GM18502 (cell line): ENCODE results near the gene NFASC.

ENCODE experiments used
- ATAC-seq: cut with Tn5 transposase; IDR thresholded peaks from one replicate; pipeline ENCODE4 v1.9.1; 2021; ENCODE audit warnings: mild to moderate bottlenecking; ENCODE audit not compliant: unreplicated experiment, poor library complexity

NFASC gene

GRCh38 chr1:204924013-204924759 is 53.5 kb downstream of the NFASC start:
- ATAC-seq = no peak

GRCh38 chr1:204925701-204926100 is 55.0 kb downstream of the NFASC start:
- no peak for ATAC-seq

DNA sequence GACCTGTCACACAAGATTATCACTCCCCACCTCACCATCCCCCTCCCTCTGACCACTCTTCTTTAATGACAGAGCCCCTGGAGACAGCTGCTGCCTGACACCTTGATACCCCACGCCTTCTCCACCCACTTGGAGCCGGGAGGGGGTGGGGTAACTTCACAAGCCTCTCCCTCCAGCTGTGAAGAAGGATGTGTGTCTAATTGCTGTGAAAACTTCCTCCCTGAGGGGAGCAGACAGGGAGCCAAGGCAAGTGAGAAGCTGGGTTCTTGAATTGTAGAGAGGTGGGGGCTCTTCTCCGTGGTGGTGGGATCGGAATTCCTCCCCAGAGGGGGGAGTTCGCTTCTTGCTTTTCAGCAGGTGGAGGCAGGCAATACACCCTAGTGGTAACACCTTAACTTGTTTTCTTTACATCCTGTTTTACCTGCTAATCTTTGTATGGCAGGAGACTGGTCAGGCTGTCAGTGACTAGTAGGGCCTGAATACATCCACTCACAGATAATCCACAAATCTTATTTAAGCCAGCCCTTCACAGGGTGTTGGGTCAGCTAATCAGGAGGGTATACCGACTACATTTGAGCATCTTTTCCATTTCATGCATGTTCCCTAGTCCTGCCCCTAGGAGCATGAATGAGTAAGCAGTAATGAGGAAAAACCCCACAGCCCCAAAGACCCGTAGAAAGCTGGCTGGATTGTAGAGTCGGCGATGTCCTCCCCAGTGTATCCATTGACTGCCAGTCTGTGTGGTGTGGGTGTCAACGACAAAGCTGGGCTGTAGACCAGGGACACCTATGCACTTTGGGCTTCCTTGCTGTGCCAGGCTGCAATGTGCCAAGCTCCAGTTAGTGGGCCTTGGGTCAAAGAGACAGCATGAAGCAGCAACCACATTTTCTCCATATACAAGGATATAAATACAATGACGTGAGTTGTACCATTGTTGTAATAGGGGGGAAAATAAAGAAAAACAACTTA is 57.3 kb downstream of the NFASC start:
- no peak for ATAC-seq

GRCh38 chr1:204928671-204929486 is 58.2 kb downstream of the NFASC start:
- no peak for ATAC-seq

- no peak for ATAC-seq
Measured at GRCh38 chr1:204929487-204930154, 59.0 kb downstream of the NFASC start.

DNA sequence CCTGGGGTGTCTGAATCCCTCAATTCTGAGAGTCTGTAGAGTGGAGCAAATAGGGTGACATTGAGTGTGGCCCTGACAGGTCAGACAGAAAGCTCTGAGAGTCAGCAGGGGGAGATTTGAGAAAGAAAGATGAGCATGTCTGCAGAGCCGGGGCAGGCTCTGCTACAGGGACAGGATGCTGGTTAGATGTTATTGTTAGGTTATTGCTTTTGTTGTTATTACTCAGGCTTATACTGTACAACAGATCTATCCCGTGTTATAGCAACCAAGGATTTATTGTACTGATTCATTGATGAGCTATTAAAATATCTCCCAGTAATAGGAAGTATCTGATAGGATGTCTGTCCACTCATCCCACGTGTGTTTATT is 59.5 kb downstream of the NFASC start:
- no peak for ATAC-seq

- no peak for ATAC-seq
Measured at GRCh38 chr1:204931313-204931712, 60.7 kb downstream of the NFASC start.

DNA sequence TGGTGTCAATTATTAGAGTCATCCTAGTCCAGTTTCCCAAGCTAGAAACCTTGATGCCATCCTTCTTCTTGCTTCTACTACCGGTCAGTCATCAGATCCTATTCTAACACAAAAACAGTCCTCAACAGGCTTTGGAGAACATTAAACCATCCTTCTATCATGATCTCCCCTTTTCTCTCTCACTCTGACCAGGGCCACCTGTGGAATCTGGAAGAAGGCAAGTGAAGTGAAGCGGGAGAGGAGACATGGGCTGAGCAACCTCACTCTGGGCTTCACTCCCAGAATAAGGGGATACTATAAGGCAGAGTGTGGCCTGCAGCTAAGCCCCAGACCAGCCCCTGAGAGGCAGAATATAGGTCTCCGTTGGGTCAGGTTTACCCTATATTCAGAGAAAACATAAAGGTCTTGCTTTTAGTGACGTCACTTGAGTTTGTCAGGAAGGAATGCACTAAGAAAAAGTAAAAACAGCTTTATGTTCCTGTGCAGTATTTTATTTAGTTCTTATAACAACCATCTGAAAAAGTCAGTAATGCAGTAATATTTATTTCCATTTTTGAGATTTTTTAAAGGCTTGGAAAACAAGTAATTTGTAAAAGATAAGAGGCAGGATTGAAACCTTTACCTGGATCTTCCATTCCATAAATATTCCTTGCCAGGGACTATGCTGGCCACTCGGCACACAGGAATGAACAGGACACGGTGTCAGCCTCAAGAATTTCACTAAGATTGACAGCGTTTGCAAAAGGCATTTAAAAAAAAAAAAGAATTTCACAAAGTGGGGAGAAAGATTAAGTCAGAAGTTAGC is 61.3 kb downstream of the NFASC start:
- no peak for ATAC-seq

GRCh38 chr1:204932573-204932909 is 61.9 kb downstream of the NFASC start:
- no peak for ATAC-seq

DNA sequence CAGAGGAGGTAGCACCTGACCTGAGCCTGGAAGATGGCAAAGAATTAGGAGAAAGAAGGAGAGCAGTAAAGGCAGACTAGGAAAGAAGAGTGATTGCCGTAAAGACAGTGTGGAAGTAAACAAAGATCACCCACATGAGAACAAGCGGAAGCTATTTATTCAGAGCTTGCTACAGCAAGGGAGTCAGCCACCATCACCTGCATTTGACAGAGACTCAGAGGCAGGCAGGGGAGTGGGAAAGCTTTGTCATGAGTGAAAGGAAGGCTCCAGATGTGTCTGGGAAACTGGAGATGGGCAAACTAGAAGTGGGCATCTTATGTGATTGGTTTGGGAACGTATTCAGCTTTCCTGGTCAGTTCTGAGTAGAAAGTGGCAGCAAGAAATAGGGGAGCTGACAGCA is 64.5 kb downstream of the NFASC start:
- ATAC-seq = no peak

DNA sequence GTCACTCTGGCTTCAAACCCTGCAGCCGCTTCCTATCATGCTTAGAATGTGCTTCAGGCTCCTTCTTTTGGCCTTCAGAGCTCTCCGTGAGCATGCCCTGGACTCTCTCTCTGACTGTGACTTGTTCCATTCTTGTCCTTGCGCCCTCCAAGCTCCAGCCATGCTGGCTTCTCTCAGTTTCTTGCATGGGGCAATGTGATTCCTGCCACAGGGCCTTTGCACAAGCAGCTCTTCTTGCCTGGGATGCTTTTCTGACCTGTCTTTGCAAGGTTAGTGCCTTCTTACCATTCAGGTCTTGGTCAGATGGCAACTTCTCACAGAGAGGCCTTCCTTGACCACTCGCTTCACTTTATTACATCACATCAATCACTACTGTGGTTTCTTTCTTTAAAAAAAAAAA is 66.1 kb downstream of the NFASC start:
- ATAC-seq = no peak

DNA sequence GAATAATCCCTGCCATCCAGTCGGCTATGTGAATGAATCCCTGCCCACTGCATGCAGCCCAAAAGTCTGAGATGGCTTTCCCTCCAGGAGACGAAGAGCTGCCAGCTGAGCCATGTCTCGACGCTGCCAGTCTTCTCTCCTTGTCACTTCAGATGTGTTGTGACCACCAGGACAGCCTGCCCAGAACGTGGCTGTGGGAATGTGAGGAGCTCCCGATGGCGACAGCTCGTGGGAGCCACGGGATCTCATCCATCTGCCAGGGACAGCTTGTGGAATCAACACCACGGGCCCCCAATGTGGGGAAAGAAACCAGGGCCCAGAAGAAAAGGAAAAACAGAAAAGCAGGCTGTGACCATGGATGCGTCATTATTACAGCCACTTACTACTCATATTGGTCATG is 67.2 kb downstream of the NFASC start:
- no peak for ATAC-seq

GRCh38 chr1:204940591-204940990 is 69.9 kb downstream of the NFASC start:
- ATAC-seq = no peak

DNA sequence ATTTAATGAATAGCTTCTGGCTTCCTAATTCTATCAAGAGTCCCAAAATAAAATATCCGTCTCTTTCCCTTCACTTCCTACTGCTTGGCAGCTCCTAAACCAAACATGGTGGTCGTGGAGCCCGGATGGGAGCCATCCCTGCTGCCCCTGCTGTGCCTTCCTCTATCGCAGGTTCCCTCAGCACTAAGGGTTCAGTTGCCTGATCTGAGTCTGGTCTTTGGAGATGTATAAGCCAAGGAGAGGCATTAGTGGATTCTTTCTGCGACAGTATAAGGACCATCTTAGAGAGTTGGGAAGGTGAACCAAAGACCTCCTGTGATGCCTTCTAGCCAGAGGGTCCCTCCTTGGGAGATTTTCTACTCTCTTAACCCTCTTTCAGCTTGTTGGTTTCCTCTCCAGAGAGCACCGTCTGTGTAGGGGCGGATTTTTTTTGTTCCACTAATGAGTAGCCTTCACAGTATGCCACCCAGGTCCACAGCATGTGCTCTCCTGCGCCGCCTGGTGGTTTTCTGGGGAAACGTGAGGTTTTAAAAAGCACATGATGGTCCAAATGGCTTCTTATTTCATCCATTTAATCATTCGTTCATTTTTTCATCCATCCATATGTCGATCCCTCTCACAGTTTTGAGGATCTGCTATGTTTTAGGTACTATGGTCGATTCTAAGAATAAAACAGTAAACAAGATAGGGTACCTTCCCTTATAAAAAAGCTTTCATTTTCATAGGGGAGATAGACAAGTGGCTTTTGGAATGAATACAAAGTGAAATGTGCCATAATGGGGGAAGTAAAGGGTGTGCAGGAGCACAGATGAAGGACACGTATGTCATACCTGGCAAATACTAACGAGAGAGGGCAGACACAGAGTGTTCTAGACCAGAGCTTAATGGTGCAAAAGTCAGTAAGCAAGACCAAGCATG is 71.0 kb downstream of the NFASC start:
- ATAC-seq = no peak

- ATAC-seq = no peak
Measured at GRCh38 chr1:204943495-204943894, 72.8 kb downstream of the NFASC start.

DNA sequence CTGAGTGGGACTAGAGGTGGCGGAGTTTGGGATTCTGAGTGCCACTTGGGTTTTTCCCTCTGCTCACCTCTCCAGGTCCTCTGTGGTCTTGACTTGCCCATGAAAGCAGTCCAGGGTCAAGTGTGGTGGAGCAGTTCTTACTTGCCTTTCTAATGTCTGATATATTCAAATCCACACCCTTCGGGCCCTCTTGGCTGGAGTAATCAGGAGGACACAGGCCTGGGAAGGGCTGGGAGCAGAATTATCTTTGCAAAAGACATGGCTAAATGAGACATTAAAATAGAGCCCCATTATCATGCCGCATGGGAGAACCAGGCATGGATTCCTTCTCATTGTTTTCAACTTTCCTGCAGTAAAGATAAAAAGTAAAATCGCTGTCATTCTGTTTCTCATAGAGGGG is 74.0 kb downstream of the NFASC start:
- ATAC-seq = no peak

- no peak for ATAC-seq
Measured at GRCh38 chr1:204945565-204945977, 74.9 kb downstream of the NFASC start.

DNA sequence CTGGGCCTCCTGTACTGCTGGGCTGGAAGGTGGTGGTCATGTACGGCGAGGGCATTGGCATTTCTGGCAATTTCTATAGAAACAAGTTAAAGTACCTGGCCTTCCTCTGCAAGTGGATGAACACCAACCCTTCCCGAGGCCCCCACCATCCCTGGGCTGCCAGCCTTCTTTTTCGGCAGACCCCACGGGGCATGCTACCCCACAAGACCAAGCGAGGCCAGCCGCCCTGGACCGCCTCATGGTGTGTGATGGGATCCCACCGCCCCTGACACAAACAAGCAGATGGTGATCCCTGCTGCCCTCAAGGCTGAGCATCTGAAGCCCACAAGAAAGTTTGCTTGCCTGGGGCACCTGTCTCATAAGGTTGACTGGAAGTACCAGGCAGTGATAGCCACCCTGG is 76.0 kb downstream of the NFASC start:
- ATAC-seq = no peak
